Measurements from ENCODE around the gene KRTDAP. TPM values are rescaled to one million over a fixed set of nuclear protein-coding genes. Genes with fewer than 3 reads are reported as not detected.

KRTDAP gene
- total RNA-seq, 1 experiment from 2014 or later = not detected

- no peak for DNase-seq
- Histone ChIP-seq H3K9me3 (replicated peaks) (no peaks in the 10 kb centered on the region), H3K27me3 (peaks cover 28% of the 10 kb centered on the region), H3K4me1 (no peaks in the 10 kb centered on the region), H3K4me3 (no peak overlapping the region), H3K36me3 (no peaks in the 10 kb centered on the region), H3K27ac (no peak overlapping the region)
Observed at GRCh38 chr19:35519291-35519690, 29.0 kb upstream of the KRTDAP start.

GRCh38 chr19:35518313-35518712 is 28.0 kb upstream of the KRTDAP start:
- Histone ChIP-seq H3K27ac (no peak overlapping the region), H3K9me3 (replicated peaks) (no peaks in the 10 kb centered on the region), H3K4me3 (no peak overlapping the region), H3K27me3 (peaks cover 24% of the 10 kb centered on the region), H3K4me1 (no peaks in the 10 kb centered on the region), H3K36me3 (no peaks in the 10 kb centered on the region)
- DNase-seq = no peak

- no peak overlapping the region for H3K4me3 ChIP-seq
- no peak overlapping the region for H3K27ac ChIP-seq
- DNase-seq = no peak
- no peaks in the 10 kb centered on the region for H3K4me1 ChIP-seq
- no peaks in the 10 kb centered on the region for H3K36me3 ChIP-seq
- H3K9me3 ChIP-seq (replicated peaks) = no peaks in the 10 kb centered on the region
- peaks cover 30% of the 10 kb centered on the region for H3K27me3 ChIP-seq
Observed at GRCh38 chr19:35517342-35517741, 27.1 kb upstream of the KRTDAP start.

GRCh38 chr19:35516310-35516709 is 26.0 kb upstream of the KRTDAP start:
- no peak overlapping the region for H3K27ac ChIP-seq
- H3K36me3 ChIP-seq = no peaks in the 10 kb centered on the region
- peaks cover 26% of the 10 kb centered on the region for H3K27me3 ChIP-seq
- no peak overlapping the region for H3K4me3 ChIP-seq
- H3K9me3 ChIP-seq (replicated peaks) = no peaks in the 10 kb centered on the region
- no peak for DNase-seq
- H3K4me1 ChIP-seq = no peaks in the 10 kb centered on the region

- Histone ChIP-seq H3K27me3 (peaks cover 44% of the 10 kb centered on the region), H3K36me3 (no peaks in the 10 kb centered on the region), H3K9me3 (replicated peaks) (no peaks in the 10 kb centered on the region), H3K4me3 (no peak overlapping the region), H3K4me1 (no peaks in the 10 kb centered on the region), H3K27ac (no peak overlapping the region)
- DNase-seq = no peak
Observed at GRCh38 chr19:35514282-35514809, 24.1 kb upstream of the KRTDAP start.

GRCh38 chr19:35513628-35514281 is 23.5 kb upstream of the KRTDAP start, which contains the start of gene DMKN:
Gene DMKN, minus strand, starts transcription at chr19:35513649. Its CDS starts 174 bp downstream, at chr19:35513475.
- no peak for DNase-seq
- Histone ChIP-seq H3K9me3 (replicated peaks) (no peaks in the 10 kb centered on the region), H3K36me3 (no peaks in the 10 kb centered on the region), H3K27me3 (peaks cover 50% of the 10 kb centered on the region), H3K27ac (no peak within 1 kb of the TSS), H3K4me3 (no peak within 1 kb of the TSS), H3K4me1 (no peaks in the 10 kb centered on the region)

GRCh38 chr19:35512831-35513627 is 22.8 kb upstream of the KRTDAP start:
- Histone ChIP-seq H3K4me3 (no peak overlapping the region), H3K9me3 (replicated peaks) (no peaks in the 10 kb centered on the region), H3K27me3 (peaks cover 51% of the 10 kb centered on the region), H3K27ac (no peak overlapping the region), H3K4me1 (no peaks in the 10 kb centered on the region), H3K36me3 (no peaks in the 10 kb centered on the region)
- DNase-seq = no peak

- no peak overlapping the region for H3K4me3 ChIP-seq
- no peaks in the 10 kb centered on the region for H3K4me1 ChIP-seq
- H3K9me3 ChIP-seq (replicated peaks) = no peaks in the 10 kb centered on the region
- no peak overlapping the region for H3K27ac ChIP-seq
- DNase-seq = no peak
- no peaks in the 10 kb centered on the region for H3K36me3 ChIP-seq
- peaks cover 59% of the 10 kb centered on the region for H3K27me3 ChIP-seq
Observed at GRCh38 chr19:35511337-35511736, 21.1 kb upstream of the KRTDAP start.

- Histone ChIP-seq H3K4me3 (no peak overlapping the region), H3K27me3 (peaks cover 59% of the 10 kb centered on the region)
- DNase-seq = no peak
Observed at GRCh38 chr19:35510626-35510964, 20.3 kb upstream of the KRTDAP start.

GRCh38 chr19:35509861-35510625 is 19.8 kb upstream of the KRTDAP start:
- no peak overlapping the region for H3K4me3 ChIP-seq
- peaks cover 63% of the 10 kb centered on the region for H3K27me3 ChIP-seq
- no peaks in the 10 kb centered on the region for H3K9me3 ChIP-seq (replicated peaks)
- no peak overlapping the region for H3K27ac ChIP-seq
- H3K36me3 ChIP-seq = no peaks in the 10 kb centered on the region
- peak; percentile 60 to 75 for DNase-seq
- no peaks in the 10 kb centered on the region for H3K4me1 ChIP-seq

More at GRCh38 chr19:35510626-35510964, 20.3 kb upstream of the KRTDAP start:
- no peaks in the 10 kb centered on the region for H3K36me3 ChIP-seq
- H3K27ac ChIP-seq = no peak overlapping the region
- H3K4me1 ChIP-seq = no peaks in the 10 kb centered on the region
- H3K9me3 ChIP-seq (replicated peaks) = no peaks in the 10 kb centered on the region

GRCh38 chr19:35509018-35509652 is 18.9 kb upstream of the KRTDAP start:
- H3K4me3 ChIP-seq = no peak overlapping the region
- H3K27me3 ChIP-seq = peaks cover 61% of the 10 kb centered on the region
- H3K36me3 ChIP-seq = no peaks in the 10 kb centered on the region
- no peaks in the 10 kb centered on the region for H3K4me1 ChIP-seq
- DNase-seq = no peak
- H3K9me3 ChIP-seq (replicated peaks) = no peaks in the 10 kb centered on the region
- no peak overlapping the region for H3K27ac ChIP-seq

- Histone ChIP-seq H3K27me3 (peaks cover 64% of the 10 kb centered on the region), H3K36me3 (no peaks in the 10 kb centered on the region), H3K27ac (no peak overlapping the region), H3K9me3 (replicated peaks) (no peaks in the 10 kb centered on the region), H3K4me1 (no peaks in the 10 kb centered on the region), H3K4me3 (no peak overlapping the region)
- DNase-seq = no peak
Observed at GRCh38 chr19:35508129-35508528, 17.9 kb upstream of the KRTDAP start.

GRCh38 chr19:35507561-35507960 is 17.3 kb upstream of the KRTDAP start:
- Histone ChIP-seq H3K27ac (no peak overlapping the region), H3K9me3 (replicated peaks) (no peaks in the 10 kb centered on the region), H3K4me3 (no peak overlapping the region), H3K36me3 (no peaks in the 10 kb centered on the region), H3K4me1 (no peaks in the 10 kb centered on the region), H3K27me3 (peaks cover 63% of the 10 kb centered on the region)
- no peak for DNase-seq

- no peaks in the 10 kb centered on the region for H3K9me3 ChIP-seq (replicated peaks)
- DNase-seq = no peak
- H3K27me3 ChIP-seq = peaks cover 70% of the 10 kb centered on the region
- no peaks in the 10 kb centered on the region for H3K4me1 ChIP-seq
- no peaks in the 10 kb centered on the region for H3K36me3 ChIP-seq
- no peak overlapping the region for H3K4me3 ChIP-seq
- H3K27ac ChIP-seq = no peak overlapping the region
Observed at GRCh38 chr19:35506011-35506410, 15.7 kb upstream of the KRTDAP start.
